Head of caudate nucleus (tissue), 42 donors: ENCODE measurements around the gene ADAMTS2.
"Not testable (repeated sequence)": the region's sequence is repeated elsewhere in the genome, so short reads cannot be mapped to it uniquely, and the experiment has no call there.

Experiments
- DNase-seq, 42 donors: peaks; one replicate each; pipeline versions ENCODE4 v3.0.0 to v3.0.0-alpha.2; 2020 to 2021; ENCODE audit warnings: mixed read lengths in 7 of 42
- intact Hi-C: fragments of 100-400 bp; cut with DNase I; formaldehyde crosslinking; loops from one replicate; pipeline ENCODE4 v1.15.0; 2022

The ADAMTS2 gene

GRCh38 chr5:179222246-179223017 is 122.8 kb downstream of the ADAMTS2 start:
- intact Hi-C loops, result no loop called here
- DNase-seq, result no peak

DNA sequence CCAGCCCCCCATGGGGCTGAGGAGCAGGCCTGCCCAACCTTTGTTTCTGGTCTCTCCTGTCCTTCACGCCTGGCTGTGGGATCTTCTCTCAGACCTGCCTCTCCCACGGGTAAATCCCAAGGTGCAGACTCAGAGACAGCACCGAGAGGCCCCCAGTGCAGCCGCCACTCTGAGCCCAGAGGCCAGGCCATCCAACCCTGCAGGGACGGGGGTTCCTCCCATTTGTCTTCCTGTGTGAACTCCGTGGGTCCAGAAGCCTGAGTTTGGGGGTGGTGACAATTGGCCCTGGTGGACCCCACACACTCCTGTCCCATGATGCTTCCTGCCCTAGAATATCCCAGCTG is 123.4 kb downstream of the ADAMTS2 start:
- DNase-seq, result no peak
- intact Hi-C loops, result no loop called here

- no peak for DNase-seq
- intact Hi-C loops, result no loop called here
Observed at GRCh38 chr5:179221196-179221876, 123.9 kb downstream of the ADAMTS2 start.

DNA sequence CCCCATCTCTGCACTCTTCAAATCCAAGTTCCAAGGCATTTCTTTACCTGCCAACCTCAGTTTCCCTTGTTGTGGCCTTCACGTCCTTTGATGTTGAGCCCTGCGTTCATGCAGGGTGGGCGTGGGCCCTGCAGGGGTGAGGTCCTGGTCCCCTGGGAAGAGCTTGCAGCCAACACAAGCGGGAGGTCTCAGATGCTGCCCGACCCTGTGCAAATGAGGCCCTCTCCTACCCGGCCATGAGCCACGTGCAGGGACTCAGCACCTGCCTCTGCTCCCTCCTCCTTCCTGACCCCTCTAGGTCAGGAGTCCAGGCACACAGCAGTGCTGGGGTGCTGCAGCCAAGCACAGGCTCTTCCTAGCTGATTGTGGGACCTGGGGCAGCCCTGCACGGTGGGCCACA is 124.5 kb downstream of the ADAMTS2 start:
- intact Hi-C loops, result no loop called here
- DNase-seq, result no peak

DNA sequence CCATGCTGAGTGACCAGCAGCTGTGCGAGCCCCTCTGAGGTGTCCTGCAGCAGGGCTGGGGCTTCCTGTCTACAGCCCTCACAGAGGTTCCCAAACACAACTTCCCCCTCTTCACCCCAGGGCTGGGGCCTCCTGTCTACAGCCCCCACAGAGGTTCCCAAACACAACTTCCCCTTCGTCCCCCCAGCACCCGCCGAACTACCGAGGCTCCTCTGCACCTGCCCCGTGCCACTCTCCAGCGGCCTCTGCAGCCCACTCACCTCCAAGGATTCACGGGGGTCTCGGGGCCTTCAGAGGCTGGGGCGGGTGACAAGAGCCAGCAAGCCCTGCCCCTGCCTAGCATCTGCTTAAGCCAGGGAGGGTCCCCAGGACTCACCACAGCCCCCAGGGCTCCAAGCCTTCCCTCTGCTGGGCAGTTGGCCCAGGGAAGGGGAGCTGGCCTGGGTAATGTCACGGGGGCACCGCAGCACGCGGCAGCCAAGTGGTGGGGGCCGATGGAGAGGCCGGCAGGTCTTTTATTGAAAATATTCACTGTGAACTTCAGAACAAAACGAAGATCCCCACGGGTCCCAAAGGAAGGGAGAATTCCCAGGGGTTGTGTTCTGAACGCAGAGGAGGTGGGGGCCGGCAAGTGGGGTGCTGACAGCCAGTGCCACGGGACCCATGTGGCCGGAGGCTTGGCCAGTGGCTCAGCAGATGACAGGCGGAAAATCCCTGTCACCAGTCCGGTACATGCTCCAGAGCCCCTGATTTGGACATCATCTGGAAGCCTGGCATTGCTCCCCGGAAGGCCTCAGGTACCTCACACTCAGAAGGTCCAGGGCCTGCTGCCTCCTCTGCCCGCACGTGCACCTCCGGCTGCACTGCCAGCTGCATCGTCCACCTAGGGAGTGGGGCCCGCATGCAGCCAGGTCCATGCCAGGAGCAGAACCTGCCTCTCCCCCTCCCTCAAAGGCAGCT is 125.3 kb downstream of the ADAMTS2 start:
- intact Hi-C loops, result no loop called here
- no peak for DNase-seq

- intact Hi-C loops, result no loop called here
- DNase-seq, result no peak
Observed at GRCh38 chr5:179218943-179219330, 126.3 kb downstream of the ADAMTS2 start.

- intact Hi-C loops, result no loop called here
- DNase-seq, result peak in 1 of 42 donors; percentile 48
Observed at GRCh38 chr5:179217956-179218942, 127.0 kb downstream of the ADAMTS2 start.

DNA sequence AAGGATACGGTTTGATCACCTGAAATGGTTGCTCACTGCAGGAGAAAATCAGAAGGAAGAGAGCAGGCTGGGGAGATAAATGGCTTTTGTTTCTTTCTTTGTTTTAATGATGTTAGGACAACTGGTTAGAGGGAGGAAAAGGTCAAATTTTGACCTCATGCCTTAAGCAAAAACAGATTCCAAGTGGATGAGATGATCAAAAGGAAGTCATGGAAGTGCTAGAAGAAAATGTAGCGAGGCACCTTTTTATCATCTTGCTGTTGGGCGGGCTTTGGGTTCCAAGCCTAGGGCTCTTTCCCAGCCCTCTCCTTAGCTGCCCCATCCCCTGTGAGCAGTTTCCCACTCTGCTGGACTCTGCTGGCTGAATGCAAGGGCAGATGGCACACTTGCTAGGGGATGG is 127.9 kb downstream of the ADAMTS2 start:
- intact Hi-C loops, result no loop called here
- no peak for DNase-seq

GRCh38 chr5:179216381-179216780 is 128.9 kb downstream of the ADAMTS2 start:
- not testable (repeated sequence) for DNase-seq

GRCh38 chr5:179215576-179215975 is 129.7 kb downstream of the ADAMTS2 start:
- intact Hi-C loops, result no loop called here
- no peak for DNase-seq

More at GRCh38 chr5:179216381-179216780, 128.9 kb downstream of the ADAMTS2 start:
- intact Hi-C loops, result not testable (repeated sequence)

DNA sequence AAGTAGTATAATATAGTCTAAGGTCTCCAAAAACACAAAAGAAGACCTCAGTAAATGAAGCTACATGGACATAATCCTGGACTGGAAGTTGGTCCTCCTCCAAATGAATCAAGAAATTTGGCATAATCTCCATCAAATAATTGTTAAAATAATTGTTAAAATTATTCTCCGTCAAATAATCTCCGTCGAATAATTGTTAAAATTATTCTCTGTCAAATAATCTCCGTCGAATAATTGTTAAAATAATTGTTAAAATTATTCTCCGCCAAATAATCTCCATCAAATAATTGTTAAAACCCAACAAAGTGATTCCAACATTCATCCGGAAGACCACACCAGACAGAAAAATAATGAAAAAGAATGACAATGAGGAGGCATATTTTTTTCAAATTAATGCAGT is 130.6 kb downstream of the ADAMTS2 start:
- intact Hi-C loops, result no loop called here
- no peak for DNase-seq

- DNase-seq, result peak in 19 of 42 donors; percentile 13 to 74 (median 28)
- intact Hi-C loops, result no loop called here
Observed at GRCh38 chr5:179212870-179213269, 132.4 kb downstream of the ADAMTS2 start.

DNA sequence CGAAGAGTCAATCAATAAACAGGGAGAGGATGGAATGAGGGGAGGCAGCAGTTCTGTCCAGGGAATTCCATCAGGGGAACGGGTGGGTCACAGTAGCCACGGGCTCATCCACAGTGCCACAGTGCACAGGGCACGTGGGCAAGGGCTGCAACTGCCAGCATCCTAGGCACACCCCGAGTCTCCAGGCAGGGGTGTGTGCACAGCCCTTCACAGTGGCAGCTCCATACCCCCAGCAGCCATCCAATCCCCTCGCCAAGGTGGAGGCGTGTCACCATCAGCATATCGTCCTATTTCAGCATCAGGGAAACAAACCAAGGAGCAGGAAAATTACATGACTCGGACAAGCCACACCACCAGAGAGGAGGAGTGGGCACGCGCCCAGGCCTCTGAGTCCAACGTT is 133.6 kb downstream of the ADAMTS2 start:
- no peak for DNase-seq
- intact Hi-C loops, result no loop called here

DNA sequence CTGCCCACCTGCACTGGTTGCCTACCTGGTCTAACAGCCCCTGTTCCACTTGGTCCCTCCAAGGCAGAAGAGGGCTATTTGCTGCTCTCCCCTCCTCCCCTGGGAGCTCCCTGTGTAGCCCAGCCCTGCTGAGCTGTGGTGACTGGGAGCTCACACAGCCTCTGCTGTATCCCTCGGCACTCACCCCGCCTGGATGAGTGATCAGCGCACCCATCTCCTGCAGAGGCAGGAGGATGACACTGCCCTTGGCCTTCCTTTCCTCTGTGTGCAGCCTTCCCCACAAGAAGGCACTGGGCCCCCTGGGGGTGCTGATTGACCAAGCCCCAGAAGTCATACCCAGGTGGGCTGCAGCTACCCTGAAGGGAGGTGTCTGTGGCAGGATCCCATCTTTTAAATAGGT is 134.2 kb downstream of the ADAMTS2 start:
- DNase-seq, result no peak
- intact Hi-C loops, result no loop called here

DNA sequence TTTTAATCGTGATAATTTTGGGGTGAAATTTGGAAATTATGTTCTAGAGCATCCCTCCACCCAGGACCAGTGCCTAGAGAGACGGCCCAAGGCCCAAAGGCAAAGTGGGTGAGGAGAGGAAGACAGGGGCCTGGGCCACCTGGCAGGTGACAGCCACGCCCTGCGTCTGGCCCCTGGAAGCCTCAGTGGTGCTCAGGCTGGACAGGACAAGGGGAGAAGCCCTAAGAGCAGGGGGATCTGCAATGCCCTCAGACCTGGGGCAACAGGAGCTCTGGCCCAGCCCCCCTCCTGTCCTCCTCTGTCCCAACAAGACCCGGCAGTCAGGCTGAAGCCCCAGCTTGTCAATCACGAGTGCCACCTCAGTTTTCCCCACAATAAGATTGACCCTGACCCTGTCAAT is 134.8 kb downstream of the ADAMTS2 start:
- intact Hi-C loops, result no loop called here
- DNase-seq, result no peak

- no peak for DNase-seq
- intact Hi-C loops, result no loop called here
Observed at GRCh38 chr5:179209359-179210150, 135.7 kb downstream of the ADAMTS2 start.

DNA sequence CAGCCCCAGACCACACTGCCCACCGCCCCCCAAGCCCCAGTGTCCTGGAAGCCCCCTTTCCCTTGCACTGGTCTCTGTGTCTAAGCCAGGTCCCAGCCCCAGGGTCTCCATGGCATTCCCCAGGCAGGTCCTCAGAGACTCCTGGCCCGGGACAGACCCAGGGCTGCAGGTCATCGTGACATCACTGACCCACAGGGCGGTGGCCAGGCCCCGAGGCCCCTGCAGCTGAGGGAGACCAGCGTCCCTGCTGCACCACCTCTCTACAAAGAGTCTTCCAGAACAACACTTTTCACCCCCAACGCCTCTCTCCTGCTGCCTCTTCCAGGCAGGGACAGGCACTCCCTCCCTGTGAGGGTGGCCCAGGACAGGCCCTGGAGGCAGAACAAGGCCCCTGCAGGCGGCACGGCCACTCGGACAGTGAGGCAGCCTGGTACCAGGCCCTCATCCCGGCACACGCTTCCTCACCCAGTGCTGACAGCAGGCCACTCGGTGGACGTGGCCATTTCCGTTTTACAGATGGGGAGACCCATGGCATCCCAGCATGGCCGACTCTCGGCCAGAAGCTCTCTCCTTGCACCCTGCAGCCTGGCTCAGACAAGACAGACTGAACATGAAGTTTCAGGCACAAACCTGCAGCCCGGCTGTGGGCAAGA is 136.4 kb downstream of the ADAMTS2 start:
- intact Hi-C loops, result no loop called here
- no peak for DNase-seq
